SK-N-SH treated with all-trans-retinoic acid at 6 μM for 48 hours (cell line): ENCODE data around the gene MEP1A.

Experiments used
- TCF4 ChIP-seq: fragments of 250-450 bp; sonication (Bioruptor Pico); IDR thresholded peaks from 2 replicates; pipeline ENCODE4 v1.8.0; 2021; ENCODE audit warnings: mild to moderate bottlenecking, moderate library complexity, borderline replicate concordance
- TF ChIP-seq, protein P1 (sequence below): fragments of 250-450 bp; sonication (Bioruptor Pico); IDR thresholded peaks from 2 replicates; pipeline ENCODE4 v1.5.0; 2020; ENCODE audit warnings: mild to moderate bottlenecking, moderate library complexity

DNA sequence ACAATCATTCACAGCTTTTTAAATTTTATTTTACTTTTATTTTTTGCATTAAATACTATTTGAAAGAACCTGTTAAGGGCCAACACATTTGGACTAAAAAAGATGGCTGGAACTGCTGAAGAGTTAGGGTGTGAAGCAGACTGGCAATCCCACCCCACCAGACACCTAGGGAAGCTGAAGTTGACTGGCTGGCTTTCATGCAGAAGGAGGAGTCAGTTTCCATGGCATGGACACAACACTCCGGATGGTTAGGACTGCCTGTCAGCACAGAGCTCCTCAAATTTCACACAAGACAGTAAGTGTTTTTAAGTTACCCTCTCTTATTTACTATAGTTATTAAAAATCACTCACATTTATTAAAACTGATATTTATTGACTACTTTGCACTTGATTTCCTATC, 46.5 kb upstream of the MEP1A start, which contains the start of gene ANKRD66:
- TF ChIP-seq, protein P1, sequence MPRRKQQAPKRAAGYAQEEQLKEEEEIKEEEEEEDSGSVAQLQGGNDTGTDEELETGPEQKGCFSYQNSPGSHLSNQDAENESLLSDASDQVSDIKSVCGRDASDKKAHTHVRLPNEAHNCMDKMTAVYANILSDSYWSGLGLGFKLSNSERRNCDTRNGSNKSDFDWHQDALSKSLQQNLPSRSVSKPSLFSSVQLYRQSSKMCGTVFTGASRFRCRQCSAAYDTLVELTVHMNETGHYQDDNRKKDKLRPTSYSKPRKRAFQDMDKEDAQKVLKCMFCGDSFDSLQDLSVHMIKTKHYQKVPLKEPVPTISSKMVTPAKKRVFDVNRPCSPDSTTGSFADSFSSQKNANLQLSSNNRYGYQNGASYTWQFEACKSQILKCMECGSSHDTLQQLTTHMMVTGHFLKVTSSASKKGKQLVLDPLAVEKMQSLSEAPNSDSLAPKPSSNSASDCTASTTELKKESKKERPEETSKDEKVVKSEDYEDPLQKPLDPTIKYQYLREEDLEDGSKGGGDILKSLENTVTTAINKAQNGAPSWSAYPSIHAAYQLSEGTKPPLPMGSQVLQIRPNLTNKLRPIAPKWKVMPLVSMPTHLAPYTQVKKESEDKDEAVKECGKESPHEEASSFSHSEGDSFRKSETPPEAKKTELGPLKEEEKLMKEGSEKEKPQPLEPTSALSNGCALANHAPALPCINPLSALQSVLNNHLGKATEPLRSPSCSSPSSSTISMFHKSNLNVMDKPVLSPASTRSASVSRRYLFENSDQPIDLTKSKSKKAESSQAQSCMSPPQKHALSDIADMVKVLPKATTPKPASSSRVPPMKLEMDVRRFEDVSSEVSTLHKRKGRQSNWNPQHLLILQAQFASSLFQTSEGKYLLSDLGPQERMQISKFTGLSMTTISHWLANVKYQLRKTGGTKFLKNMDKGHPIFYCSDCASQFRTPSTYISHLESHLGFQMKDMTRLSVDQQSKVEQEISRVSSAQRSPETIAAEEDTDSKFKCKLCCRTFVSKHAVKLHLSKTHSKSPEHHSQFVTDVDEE: no peak
- no peak for TF ChIP-seq TCF4
